Astrocyte (in vitro differentiated cells and primary cell): ENCODE results near the gene KHSRP.

Source experiments
- EZH2 ChIP-seq: IDR thresholded peaks from 2 replicates; pipeline ENCODE4 v1.6.1; 2012; ENCODE audit warnings: mild to moderate bottlenecking, low read length, inconsistent platforms; ENCODE audit not compliant: insufficient read depth
- TF ChIP-seq, protein P1 (sequence below): IDR thresholded peaks from 2 replicates; pipeline ENCODE4 v1.5.1; 2011; ENCODE audit warnings: low read depth, mild to moderate bottlenecking, inconsistent platforms, low read length, moderate library complexity; ENCODE audit not compliant: insufficient read depth

- TF ChIP-seq, protein P1, sequence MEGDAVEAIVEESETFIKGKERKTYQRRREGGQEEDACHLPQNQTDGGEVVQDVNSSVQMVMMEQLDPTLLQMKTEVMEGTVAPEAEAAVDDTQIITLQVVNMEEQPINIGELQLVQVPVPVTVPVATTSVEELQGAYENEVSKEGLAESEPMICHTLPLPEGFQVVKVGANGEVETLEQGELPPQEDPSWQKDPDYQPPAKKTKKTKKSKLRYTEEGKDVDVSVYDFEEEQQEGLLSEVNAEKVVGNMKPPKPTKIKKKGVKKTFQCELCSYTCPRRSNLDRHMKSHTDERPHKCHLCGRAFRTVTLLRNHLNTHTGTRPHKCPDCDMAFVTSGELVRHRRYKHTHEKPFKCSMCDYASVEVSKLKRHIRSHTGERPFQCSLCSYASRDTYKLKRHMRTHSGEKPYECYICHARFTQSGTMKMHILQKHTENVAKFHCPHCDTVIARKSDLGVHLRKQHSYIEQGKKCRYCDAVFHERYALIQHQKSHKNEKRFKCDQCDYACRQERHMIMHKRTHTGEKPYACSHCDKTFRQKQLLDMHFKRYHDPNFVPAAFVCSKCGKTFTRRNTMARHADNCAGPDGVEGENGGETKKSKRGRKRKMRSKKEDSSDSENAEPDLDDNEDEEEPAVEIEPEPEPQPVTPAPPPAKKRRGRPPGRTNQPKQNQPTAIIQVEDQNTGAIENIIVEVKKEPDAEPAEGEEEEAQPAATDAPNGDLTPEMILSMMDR, result no peak
- no peak for TF ChIP-seq EZH2
Measured at GRCh38 chr19:6453951-6454565, 29.4 kb upstream of the KHSRP start.
